Measurements from ENCODE around the gene DNAJB11.

The DNAJB11 gene

GRCh38 chr3:186609247-186609868, 38.8 kb downstream of the DNAJB11 start:
- H3K4me2 ChIP-seq (ENCODE audit: low read depth, low read length, poor library complexity, severe bottlenecking), result no peak overlapping the region
- no peaks in the 10 kb centered on the region for H3K79me2 ChIP-seq (ENCODE audit: insufficient read depth, low read length)
- no peak overlapping the region for H3K9ac ChIP-seq (ENCODE audit: low read length)
- no peak overlapping the region for H2AFZ ChIP-seq (ENCODE audit: low read depth, low read length, severe bottlenecking)
- H3K27me3 ChIP-seq (ENCODE audit: low read length), result no peaks in the 10 kb centered on the region
- no peak overlapping the region for H3K27ac ChIP-seq (ENCODE audit: low read depth, low read length)
- TF ChIP-seq CTCF (IDR thresholded peaks at IDR 0.05; ENCODE audit: insufficient read depth, low read length, poor library complexity, severe bottlenecking) (peak; percentile 20), EZH2phosphoT487 (conservative IDR thresholded peaks at IDR 0.05; ENCODE audit: low read length) (no peak)
- no peaks in the 10 kb centered on the region for H4K20me1 ChIP-seq (ENCODE audit: low read depth, low read length)
- H3F3A ChIP-seq (ENCODE audit: insufficient read depth), result no peaks in the 10 kb centered on the region
- H3K9me2 ChIP-seq (replicated peaks; ENCODE audit: insufficient read depth, low read length), result no peaks in the 10 kb centered on the region
- H3K36me3 ChIP-seq (ENCODE audit: low read length), result no peaks in the 10 kb centered on the region
- H3K4me3 ChIP-seq (ENCODE audit: insufficient read depth, low read length, poor library complexity, severe bottlenecking), result no peak overlapping the region
- H3K9me3 ChIP-seq (ENCODE audit: insufficient read depth, low read length), result no peaks in the 10 kb centered on the region

GRCh38 chr3:186612065-186612464, 41.5 kb downstream of the DNAJB11 start:
- Histone ChIP-seq H3K9me2 (replicated peaks; ENCODE audit: insufficient read depth, low read length) (no peaks in the 10 kb centered on the region), H3K4me2 (ENCODE audit: low read depth, low read length, poor library complexity, severe bottlenecking) (no peak overlapping the region), H3K36me3 (ENCODE audit: low read length) (no peaks in the 10 kb centered on the region), H3K27ac (ENCODE audit: low read depth, low read length) (no peak overlapping the region), H3K4me3 (ENCODE audit: insufficient read depth, low read length, poor library complexity, severe bottlenecking) (no peak overlapping the region), H4K20me1 (ENCODE audit: low read depth, low read length) (no peaks in the 10 kb centered on the region), H3K79me2 (ENCODE audit: insufficient read depth, low read length) (no peaks in the 10 kb centered on the region), H3K9ac (ENCODE audit: low read length) (no peak overlapping the region), H3K9me3 (ENCODE audit: insufficient read depth, low read length) (no peaks in the 10 kb centered on the region), H3K27me3 (ENCODE audit: low read length) (no peaks in the 10 kb centered on the region), H3F3A (ENCODE audit: insufficient read depth) (no peaks in the 10 kb centered on the region), H2AFZ (ENCODE audit: low read depth, low read length, severe bottlenecking) (no peak overlapping the region)
- TF ChIP-seq CTCF (IDR thresholded peaks at IDR 0.05; ENCODE audit: insufficient read depth, low read length, poor library complexity, severe bottlenecking) (no peak), EZH2phosphoT487 (conservative IDR thresholded peaks at IDR 0.05; ENCODE audit: low read length) (no peak)

GRCh38 chr3:186612721-186613636, 42.5 kb downstream of the DNAJB11 start, which contains the start of gene AHSG:
Gene AHSG (plus strand): TSS chr3:186613060. CDS start chr3:186613142, 82 bp downstream.
- Histone ChIP-seq H3K36me3 (ENCODE audit: low read length) (no peaks in the 10 kb centered on the region), H3K27ac (ENCODE audit: low read depth, low read length) (no peak within 1 kb of the TSS), H3K27me3 (ENCODE audit: low read length) (no peaks in the 10 kb centered on the region), H4K20me1 (ENCODE audit: low read depth, low read length) (no peaks in the 10 kb centered on the region), H3F3A (ENCODE audit: insufficient read depth) (no peaks in the 10 kb centered on the region), H3K9me2 (replicated peaks; ENCODE audit: insufficient read depth, low read length) (no peaks in the 10 kb centered on the region), H2AFZ (ENCODE audit: low read depth, low read length, severe bottlenecking) (no peak within 1 kb of the TSS), H3K4me2 (ENCODE audit: low read depth, low read length, poor library complexity, severe bottlenecking) (no peak within 1 kb of the TSS), H3K79me2 (ENCODE audit: insufficient read depth, low read length) (no peaks in the 10 kb centered on the region), H3K9me3 (ENCODE audit: insufficient read depth, low read length) (no peaks in the 10 kb centered on the region), H3K9ac (ENCODE audit: low read length) (no peak within 1 kb of the TSS), H3K4me3 (ENCODE audit: insufficient read depth, low read length, poor library complexity, severe bottlenecking) (no peak within 1 kb of the TSS)
- TF ChIP-seq CTCF (IDR thresholded peaks at IDR 0.05; ENCODE audit: insufficient read depth, low read length, poor library complexity, severe bottlenecking) (no peak), EZH2phosphoT487 (conservative IDR thresholded peaks at IDR 0.05; ENCODE audit: low read length) (no peak)

Data from SU-DHL-6 (cell line).